GM12864 (cell line): ENCODE results near the gene SF3A2.

Experiments
- DNase-seq: peaks from one replicate; pipeline ENCODE4 v3.0.0-alpha.2; 2011; ENCODE audit warnings: low read depth
- H3K4me3 ChIP-seq: 2 replicates; pipeline ENCODE4 v1.5.1; 2011; ENCODE audit warnings: mild to moderate bottlenecking, low read depth, low read length, control low read depth
- CTCF ChIP-seq: IDR thresholded peaks from 2 replicates; pipeline ENCODE4 v1.5.1; 2011; ENCODE audit warnings: low read depth, mild to moderate bottlenecking, moderate library complexity, low read length, control low read depth, inconsistent platforms; ENCODE audit errors: missing control alignments

The SF3A2 gene

GRCh38 chr19:2269244-2270156, 32.9 kb downstream of the SF3A2 start:
- TF ChIP-seq CTCF = peak; percentile 24
- H3K4me3 ChIP-seq = peak overlapping the region; percentile 95
- peak; percentile 79 for DNase-seq

- no peak for DNase-seq
- H3K4me3 ChIP-seq = peak overlapping the region; percentile 95
- no peak for TF ChIP-seq CTCF
These were observed 33.5 kb downstream of the SF3A2 start for GRCh38 chr19:2270157-2270422.

DNA sequence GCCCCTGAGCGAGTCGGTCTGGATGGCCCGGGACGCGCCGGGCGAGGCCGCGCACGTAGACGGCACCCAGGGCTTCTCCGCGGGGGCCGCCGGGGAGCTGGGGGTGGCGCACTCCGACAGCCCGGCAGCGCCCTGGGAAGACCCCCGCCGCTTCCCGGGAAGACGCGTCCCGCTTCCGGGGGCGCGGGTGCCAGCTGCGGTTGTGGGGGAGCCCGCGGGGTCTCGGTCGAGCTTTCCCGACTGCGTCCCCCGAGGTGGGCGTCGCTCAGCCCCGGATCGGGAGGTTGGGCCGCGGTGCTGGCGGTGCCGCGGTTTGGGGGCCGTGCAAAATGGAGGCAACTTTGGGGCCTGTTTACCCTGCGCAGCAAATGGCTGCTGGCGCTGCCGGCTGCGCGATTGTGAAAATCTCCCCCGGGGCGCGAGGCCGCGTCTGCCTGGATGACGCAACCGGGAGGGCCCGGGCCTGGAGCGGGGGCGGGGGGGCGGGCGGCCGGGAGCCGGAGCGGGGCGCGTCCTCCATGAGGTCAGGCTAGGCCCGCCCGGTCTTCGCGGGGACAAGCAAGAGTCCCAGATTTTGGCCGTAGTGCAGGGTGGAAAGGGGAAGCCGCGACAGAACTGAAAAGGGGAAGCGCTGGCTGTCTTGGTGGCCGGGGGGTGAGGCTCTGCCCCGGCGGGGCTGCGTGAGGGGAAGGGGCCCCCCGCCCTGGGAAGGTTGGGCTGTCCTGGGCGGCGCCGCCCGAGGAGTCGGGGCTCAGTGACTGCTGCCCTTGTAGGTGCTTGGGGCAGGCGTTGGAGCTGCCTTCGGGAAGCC, 34.0 kb downstream of the SF3A2 start:
- H3K4me3 ChIP-seq = peak overlapping the region; percentile 95
- DNase-seq = no peak
- no peak for TF ChIP-seq CTCF

DNA sequence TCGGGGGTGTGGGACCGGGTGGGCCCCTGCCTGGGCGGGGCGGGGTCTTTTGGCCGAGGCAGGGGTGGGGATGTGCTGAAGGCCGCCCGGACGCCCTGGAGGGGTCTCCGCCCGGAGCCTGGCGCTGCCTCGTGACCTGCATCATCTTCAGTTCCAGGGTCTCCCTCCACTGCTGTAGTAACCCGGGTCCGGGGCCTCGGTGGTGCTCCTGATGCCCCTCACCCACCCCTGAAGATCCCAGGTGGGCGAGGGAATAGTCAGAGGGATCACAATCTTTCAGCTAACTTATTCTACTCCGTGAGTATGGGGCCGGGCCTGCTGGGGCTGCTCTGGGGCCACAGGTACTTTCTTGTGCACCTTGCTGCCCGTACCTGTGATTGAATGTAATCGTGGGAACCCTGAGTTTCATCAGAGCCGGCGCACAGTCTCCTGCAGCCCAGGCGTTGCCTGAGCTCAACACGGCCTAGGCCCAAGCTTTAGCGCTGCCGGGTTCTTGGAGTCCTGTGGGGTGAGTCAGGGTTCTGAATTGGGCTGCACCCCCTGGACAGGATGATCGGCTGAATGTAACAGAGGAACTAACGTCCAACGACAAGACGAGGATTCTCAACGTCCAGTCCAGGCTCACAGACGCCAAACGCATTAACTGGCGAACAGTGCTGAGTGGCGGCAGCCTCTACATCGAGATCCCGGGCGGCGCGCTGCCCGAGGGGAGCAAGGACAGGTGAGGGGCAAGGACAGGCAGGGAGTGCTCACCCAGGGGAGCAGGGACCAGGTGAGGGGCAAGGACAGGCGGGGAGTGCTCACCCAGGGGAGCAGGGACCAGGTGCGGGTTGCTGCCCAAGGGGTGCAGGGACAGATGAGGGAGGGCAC, 34.8 kb downstream of the SF3A2 start:
- TF ChIP-seq CTCF = no peak
- peak overlapping the region; percentile 95 for H3K4me3 ChIP-seq
- no peak for DNase-seq

- peak; percentile 68 for DNase-seq
These were observed 36.9 kb downstream of the SF3A2 start for GRCh38 chr19:2273356-2274184.

More at GRCh38 chr19:2273356-2274184, 36.9 kb downstream of the SF3A2 start:
- H3K4me3 ChIP-seq = peak overlapping the region; percentile 95
- peak; percentile 81 for TF ChIP-seq CTCF
